WTC11 (cell line): ENCODE data around the gene PRTN3.

ENCODE experiments used
- MAX ChIP-seq: sonication (generic); formaldehyde crosslinking; IDR thresholded peaks from 2 replicates; pipeline ENCODE4 v1.8.0; 2022; ENCODE audit warnings: mild to moderate bottlenecking, missing genetic modification reagents
- SMAD3 ChIP-seq: sonication (generic); formaldehyde crosslinking; IDR thresholded peaks from 2 replicates; pipeline ENCODE4 v1.8.0; 2022; ENCODE audit warnings: missing genetic modification reagents, mild to moderate bottlenecking, borderline replicate concordance
- USF2 ChIP-seq: sonication (generic); formaldehyde crosslinking; IDR thresholded peaks from 2 replicates; pipeline ENCODE4 v1.8.1; 2023; ENCODE audit warnings: mild to moderate bottlenecking, missing genetic modification reagents, moderate library complexity
- ZBTB43 ChIP-seq: sonication (generic); formaldehyde crosslinking; IDR thresholded peaks from 2 replicates; pipeline ENCODE4 v1.8.1; 2023; ENCODE audit warnings: mild to moderate bottlenecking, missing genetic modification reagents
- TF ChIP-seq, protein P1 (sequence below): fragments of 200-600 bp; IDR thresholded peaks from 2 replicates; pipeline ENCODE4 v1.8.0; 2022; ENCODE audit warnings: antibody characterized with exemption
- TF ChIP-seq, protein P2 (sequence below): sonication (generic); formaldehyde crosslinking; IDR thresholded peaks from 2 replicates; pipeline ENCODE4 v1.8.1; 2023; ENCODE audit warnings: mild to moderate bottlenecking, moderate library complexity, missing genetic modification reagents

GRCh38 chr19:884420-885211 is 43.8 kb downstream of the PRTN3 start:
- TF ChIP-seq SMAD3 (CRISPR knock-in tag) (no peak), MAX (no peak), ZBTB43 (CRISPR knock-in tag) (no peak), USF2 (no peak)
- TF ChIP-seq, protein P1, sequence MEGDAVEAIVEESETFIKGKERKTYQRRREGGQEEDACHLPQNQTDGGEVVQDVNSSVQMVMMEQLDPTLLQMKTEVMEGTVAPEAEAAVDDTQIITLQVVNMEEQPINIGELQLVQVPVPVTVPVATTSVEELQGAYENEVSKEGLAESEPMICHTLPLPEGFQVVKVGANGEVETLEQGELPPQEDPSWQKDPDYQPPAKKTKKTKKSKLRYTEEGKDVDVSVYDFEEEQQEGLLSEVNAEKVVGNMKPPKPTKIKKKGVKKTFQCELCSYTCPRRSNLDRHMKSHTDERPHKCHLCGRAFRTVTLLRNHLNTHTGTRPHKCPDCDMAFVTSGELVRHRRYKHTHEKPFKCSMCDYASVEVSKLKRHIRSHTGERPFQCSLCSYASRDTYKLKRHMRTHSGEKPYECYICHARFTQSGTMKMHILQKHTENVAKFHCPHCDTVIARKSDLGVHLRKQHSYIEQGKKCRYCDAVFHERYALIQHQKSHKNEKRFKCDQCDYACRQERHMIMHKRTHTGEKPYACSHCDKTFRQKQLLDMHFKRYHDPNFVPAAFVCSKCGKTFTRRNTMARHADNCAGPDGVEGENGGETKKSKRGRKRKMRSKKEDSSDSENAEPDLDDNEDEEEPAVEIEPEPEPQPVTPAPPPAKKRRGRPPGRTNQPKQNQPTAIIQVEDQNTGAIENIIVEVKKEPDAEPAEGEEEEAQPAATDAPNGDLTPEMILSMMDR = no peak
- TF ChIP-seq, protein P2, sequence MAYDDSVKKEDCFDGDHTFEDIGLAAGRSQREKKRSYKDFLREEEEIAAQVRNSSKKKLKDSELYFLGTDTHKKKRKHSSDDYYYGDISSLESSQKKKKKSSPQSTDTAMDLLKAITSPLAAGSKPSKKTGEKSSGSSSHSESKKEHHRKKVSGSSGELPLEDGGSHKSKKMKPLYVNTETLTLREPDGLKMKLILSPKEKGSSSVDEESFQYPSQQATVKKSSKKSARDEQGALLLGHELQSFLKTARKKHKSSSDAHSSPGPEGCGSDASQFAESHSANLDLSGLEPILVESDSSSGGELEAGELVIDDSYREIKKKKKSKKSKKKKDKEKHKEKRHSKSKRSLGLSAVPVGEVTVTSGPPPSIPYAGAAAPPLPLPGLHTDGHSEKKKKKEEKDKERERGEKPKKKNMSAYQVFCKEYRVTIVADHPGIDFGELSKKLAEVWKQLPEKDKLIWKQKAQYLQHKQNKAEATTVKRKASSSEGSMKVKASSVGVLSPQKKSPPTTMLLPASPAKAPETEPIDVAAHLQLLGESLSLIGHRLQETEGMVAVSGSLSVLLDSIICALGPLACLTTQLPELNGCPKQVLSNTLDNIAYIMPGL (CRISPR knock-in tag) = no peak
